IPS-15b (cell line): ENCODE results near the gene SLC9A8.

Experiments
- H3K27me3 ChIP-seq: one replicate; pipeline ENCODE4 v1.6.1; 2013; ENCODE audit warnings: low read length; ENCODE audit not compliant: control insufficient read depth, insufficient read depth
- H3K36me3 ChIP-seq: one replicate; pipeline ENCODE4 v1.6.1; 2013; ENCODE audit warnings: low read length; ENCODE audit not compliant: control insufficient read depth, insufficient read depth
- H3K4me1 ChIP-seq: one replicate; pipeline ENCODE4 v1.6.1; 2013; ENCODE audit warnings: mild to moderate bottlenecking, low read length; ENCODE audit not compliant: control insufficient read depth, insufficient read depth
- H3K4me3 ChIP-seq: one replicate; pipeline ENCODE4 v1.5.1; 2013; ENCODE audit warnings: low read depth, low read length
- H3K9ac ChIP-seq: one replicate; pipeline ENCODE4 v1.6.1; 2013; ENCODE audit warnings: low read depth, mild to moderate bottlenecking, low read length
- H3K9me3 ChIP-seq: one replicate; pipeline ENCODE4 v1.6.1; 2013; ENCODE audit warnings: mild to moderate bottlenecking, low read length; ENCODE audit not compliant: control insufficient read depth, insufficient read depth

SLC9A8 gene

DNA sequence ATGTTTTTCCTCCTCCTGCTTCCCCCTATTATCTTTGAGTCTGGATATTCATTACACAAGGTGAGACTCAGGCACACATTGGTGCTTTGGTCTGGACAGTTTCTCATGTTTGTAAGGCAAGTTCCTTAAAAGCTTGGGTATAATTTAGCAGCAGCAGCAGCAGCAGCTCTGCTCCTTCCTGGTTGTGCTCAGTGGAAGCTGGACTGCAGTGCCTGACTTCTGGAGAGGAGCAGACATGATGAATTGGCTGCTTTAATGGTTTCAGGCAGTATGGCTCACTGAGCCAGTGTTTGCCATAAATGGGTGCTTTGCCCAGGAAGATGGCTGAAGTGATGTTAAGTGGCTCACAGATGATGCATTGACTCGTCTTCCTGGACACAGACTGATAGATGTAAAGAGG is 32.4 kb downstream of the SLC9A8 start:
- Histone ChIP-seq H3K9ac (no peak overlapping the region), H3K4me3 (no peak overlapping the region), H3K36me3 (peaks cover 6% of the 10 kb centered on the region), H3K4me1 (peaks cover 8% of the 10 kb centered on the region), H3K9me3 (no peaks in the 10 kb centered on the region), H3K27me3 (no peaks in the 10 kb centered on the region)

DNA sequence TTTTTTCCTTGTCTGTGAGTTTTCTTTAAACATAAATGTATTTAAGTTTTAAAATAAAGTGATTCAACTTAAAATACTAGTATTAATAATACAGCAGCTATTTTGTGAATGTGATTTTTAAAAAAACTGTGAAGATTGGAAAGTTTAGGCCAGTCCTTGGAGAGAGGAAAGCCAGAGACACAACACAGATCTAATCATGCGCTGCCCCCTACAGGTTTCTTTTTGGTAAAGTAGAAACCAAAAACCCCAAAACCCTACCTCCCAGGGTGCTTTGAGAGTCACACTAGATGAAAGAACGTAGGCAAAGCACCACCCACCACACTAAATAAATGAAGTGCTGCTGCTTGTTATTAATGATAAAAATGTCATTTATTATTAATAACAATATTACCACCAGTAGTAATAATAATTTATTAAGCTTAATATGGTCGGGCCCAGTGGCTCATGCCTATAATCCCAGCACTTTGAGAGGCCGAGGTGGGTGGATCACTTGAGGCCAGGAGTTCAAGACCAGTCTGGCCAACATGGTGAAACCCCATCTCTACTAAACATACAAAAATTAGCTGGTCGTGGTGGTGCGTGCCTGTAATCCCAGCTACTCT is 33.7 kb downstream of the SLC9A8 start:
- peaks cover 6% of the 10 kb centered on the region for H3K36me3 ChIP-seq
- no peaks in the 10 kb centered on the region for H3K27me3 ChIP-seq
- H3K4me3 ChIP-seq: no peak overlapping the region
- H3K9me3 ChIP-seq: no peaks in the 10 kb centered on the region
- H3K4me1 ChIP-seq: peaks cover 10% of the 10 kb centered on the region
- no peak overlapping the region for H3K9ac ChIP-seq

DNA sequence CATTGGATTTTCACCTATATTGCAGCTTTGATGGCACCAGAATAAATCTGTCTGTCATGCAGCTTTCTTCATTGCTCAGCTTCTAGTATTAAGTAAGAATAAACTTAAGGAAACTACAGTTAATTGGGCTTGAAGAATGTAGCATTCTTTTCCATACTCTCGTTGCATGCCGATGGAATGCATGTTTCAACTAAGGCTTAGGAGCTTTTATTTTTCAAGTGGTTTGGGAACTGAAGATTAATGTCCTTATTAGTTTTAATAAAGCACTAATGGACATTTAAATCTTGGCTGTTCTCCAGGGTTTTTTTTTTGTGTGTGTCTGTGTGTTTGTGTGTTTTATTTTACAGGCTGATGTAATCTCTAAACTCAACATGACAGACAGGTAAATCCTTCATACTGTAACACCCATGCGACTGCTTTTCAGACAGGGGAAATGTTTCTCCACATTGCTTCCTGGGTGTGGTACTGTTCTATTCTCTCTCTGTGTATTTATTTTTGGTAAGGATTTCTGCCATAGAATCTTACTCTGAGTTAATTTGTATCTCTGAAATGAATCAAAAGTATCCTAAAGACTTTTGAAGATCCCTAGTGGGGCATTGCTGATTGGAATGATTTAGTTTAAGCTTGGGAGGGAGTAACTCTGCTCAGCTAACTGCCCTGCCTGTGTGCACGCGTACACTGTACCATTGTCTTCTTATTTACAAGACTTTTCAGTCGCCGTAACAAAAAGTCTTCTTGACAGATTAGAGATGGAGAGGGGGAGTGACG is 38.0 kb downstream of the SLC9A8 start:
- Histone ChIP-seq H3K4me3 (no peak overlapping the region), H3K4me1 (peaks cover 12% of the 10 kb centered on the region), H3K36me3 (no peaks in the 10 kb centered on the region), H3K27me3 (no peaks in the 10 kb centered on the region), H3K9ac (no peak overlapping the region), H3K9me3 (no peaks in the 10 kb centered on the region)

DNA sequence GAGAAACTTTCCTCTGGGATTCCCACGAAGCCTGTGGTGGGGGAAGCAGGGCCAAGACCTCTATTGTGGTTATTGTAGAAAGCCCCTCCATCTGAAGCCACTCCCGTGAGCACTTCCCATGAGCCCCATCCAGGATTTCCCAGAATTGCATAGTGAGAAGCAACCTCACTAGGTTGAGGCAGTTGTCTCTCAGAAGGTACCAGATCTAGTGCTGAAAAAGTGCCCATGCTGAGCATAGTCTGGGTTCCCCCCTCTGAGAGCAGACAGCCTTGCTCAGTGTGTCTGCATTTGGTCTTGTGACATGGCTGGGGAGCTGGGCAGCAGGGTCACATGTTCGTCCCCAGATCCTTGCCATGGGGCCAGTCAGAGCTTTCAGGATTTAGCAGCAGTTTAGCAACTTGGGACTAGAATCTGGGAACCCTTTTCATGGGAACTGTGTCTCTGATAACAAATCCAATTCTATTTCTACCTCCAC is 38.6 kb downstream of the SLC9A8 start:
- Histone ChIP-seq H3K9ac (no peak overlapping the region), H3K27me3 (no peaks in the 10 kb centered on the region), H3K36me3 (no peaks in the 10 kb centered on the region), H3K9me3 (no peaks in the 10 kb centered on the region), H3K4me3 (no peak overlapping the region), H3K4me1 (peaks cover 12% of the 10 kb centered on the region)

DNA sequence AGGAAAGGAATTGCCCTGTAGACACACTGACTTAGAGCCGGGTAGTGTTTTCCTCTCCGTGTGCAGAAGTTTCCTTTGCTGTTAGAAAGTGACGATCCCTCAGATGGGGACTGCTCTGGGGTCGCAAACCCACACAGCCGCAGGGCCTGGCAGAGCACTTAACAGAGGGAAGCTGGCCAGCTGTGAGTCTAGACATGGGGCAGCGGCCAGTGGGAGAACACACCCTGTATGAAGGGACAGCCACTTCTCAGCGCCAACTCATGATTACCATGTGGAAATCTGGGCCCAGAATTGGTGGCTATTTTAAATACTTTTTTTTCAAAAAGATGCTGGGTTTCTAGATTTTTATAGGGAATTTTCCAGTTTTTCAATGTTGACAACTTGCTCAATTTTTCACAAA is 39.4 kb downstream of the SLC9A8 start:
- H3K27me3 ChIP-seq: no peaks in the 10 kb centered on the region
- H3K36me3 ChIP-seq: no peaks in the 10 kb centered on the region
- no peak overlapping the region for H3K9ac ChIP-seq
- H3K4me1 ChIP-seq: peaks cover 12% of the 10 kb centered on the region
- no peaks in the 10 kb centered on the region for H3K9me3 ChIP-seq
- no peak overlapping the region for H3K4me3 ChIP-seq

DNA sequence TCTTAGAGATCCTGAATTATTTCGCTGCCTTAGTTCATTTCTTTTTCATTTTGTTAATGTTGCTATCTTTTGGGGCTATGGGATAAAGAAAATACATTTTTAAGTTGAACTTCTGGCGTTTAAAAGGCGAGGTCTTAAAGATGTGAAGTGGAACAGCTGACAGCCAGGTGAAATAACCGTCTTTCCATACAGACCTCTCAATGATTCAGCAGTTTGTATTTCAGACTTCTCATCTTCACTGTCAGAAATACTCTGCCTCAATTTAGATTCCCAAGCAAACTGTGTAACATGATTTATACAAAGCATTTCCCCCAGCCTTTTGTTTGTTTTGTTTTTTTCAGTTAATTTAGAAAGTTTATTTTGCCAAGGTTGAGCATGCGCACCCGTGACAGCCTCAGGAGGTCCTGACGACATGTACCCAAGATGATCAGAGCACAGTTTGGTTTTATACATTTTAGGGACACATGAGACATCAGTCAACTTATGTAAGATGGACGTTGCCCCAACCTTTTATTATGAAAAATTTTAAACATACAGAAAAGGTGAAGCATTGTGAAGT is 40.0 kb downstream of the SLC9A8 start:
- H3K4me3 ChIP-seq: no peak overlapping the region
- H3K4me1 ChIP-seq: peaks cover 12% of the 10 kb centered on the region
- H3K9me3 ChIP-seq: no peaks in the 10 kb centered on the region
- H3K9ac ChIP-seq: no peak overlapping the region
- no peaks in the 10 kb centered on the region for H3K27me3 ChIP-seq
- no peaks in the 10 kb centered on the region for H3K36me3 ChIP-seq

DNA sequence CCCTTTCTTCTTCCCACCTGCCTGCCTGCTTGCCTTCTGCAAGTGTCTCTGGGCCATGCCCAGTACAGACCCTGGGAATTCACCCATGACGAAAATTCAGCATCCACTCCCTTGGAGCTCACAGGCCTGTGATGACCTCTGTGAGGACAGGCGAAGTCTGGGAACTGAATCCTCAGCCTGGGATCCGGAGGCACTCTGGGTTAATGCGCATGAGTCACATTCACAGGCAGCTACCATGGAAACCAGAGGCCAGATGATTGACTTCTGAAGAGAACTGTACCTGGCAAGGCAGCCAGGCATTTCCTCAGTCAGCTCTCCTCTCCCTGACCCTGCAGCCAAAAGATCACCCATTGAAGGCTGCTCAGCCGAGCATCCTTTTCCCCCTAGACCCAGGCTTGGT is 41.0 kb downstream of the SLC9A8 start:
- no peaks in the 10 kb centered on the region for H3K36me3 ChIP-seq
- H3K4me1 ChIP-seq: peaks cover 6% of the 10 kb centered on the region
- H3K27me3 ChIP-seq: no peaks in the 10 kb centered on the region
- no peak overlapping the region for H3K9ac ChIP-seq
- no peaks in the 10 kb centered on the region for H3K9me3 ChIP-seq
- H3K4me3 ChIP-seq: no peak overlapping the region

DNA sequence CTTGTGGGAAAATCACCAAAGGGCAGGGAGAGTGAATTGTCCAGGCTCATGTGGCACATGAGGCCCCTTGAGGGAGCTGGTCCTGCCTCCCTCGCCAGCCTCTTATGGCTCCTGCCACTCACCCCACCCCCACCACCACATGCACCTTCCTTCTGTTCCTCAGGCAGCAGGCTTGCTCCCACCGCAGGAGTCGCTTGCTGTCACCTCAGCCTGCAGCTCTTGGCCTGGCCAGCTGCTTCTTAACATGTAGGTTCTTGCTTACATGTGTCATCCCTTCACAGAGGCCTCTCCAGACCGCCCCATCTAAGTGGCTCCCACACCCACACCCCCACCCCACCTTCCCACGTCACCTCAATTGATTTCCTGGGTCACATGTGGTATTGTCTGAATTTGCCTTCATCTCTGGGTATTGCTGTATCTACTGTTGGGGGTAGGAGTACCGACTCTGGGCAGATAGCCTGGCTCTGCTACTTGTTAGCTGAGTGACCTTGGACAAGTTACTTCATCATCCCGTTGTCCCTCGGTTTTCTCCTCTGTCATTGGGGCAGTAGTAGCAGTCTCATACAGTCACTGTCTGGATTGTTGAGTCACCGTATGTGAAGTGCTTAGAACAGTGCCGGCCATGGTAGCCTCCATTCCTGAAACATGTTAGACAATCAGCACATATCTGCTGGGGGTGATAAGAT is 41.7 kb downstream of the SLC9A8 start:
- H3K9ac ChIP-seq: no peak overlapping the region
- H3K4me3 ChIP-seq: no peak overlapping the region
- no peaks in the 10 kb centered on the region for H3K36me3 ChIP-seq

DNA sequence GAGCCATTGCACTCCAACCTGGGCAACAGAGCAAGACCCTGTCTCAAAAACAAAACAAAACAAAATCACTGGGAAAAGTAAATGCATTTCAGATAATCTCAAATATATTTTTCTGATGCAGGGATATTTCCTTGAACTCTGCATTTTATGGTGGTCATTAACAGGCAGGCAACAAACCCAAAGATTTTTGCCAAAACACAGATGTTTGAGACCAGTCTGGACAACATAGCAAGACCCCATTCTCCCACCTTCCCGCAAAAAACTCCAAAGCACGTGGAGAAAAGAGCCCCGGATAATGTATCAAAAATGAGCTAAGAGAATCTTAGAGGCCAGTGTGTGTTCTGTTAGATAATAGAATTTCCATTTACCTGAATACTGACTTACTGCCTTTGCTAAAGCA is 44.3 kb downstream of the SLC9A8 start:
- H3K9ac ChIP-seq: no peak overlapping the region
- H3K4me1 ChIP-seq: peaks cover 7% of the 10 kb centered on the region
- H3K27me3 ChIP-seq: no peaks in the 10 kb centered on the region
- H3K9me3 ChIP-seq: no peaks in the 10 kb centered on the region
- H3K4me3 ChIP-seq: no peak overlapping the region
- no peaks in the 10 kb centered on the region for H3K36me3 ChIP-seq

More for the DNA sequence above, 41.7 kb downstream of the SLC9A8 start:
- H3K9me3 ChIP-seq: no peaks in the 10 kb centered on the region
- peaks cover 4% of the 10 kb centered on the region for H3K4me1 ChIP-seq
- no peaks in the 10 kb centered on the region for H3K27me3 ChIP-seq

DNA sequence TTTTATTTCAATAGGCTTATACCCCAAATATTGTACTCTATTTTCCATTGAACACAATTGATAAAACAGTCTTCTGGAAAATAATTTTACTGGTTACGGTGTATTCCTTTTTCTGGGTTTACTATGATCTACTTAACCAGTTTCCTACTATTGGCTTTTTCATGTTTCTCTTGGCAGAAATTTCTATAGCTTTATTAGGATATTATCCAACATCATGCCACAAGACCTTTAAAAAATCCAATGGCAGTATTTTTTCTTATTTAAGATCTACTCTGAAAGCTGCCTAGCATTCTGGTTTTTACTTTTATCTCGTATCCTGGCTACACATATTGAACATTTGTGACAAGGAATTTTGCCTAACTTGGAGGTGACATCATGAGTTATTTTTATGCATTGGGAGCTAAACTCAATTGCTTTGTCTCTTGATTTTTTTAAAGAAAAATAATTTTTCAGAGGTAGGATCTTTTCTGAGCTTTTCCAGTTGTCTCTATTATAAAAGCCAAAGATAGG is 45.5 kb downstream of the SLC9A8 start:
- Histone ChIP-seq H3K27me3 (no peaks in the 10 kb centered on the region), H3K9me3 (no peaks in the 10 kb centered on the region), H3K4me1 (peaks cover 7% of the 10 kb centered on the region), H3K9ac (no peak overlapping the region), H3K36me3 (no peaks in the 10 kb centered on the region), H3K4me3 (no peak overlapping the region)

DNA sequence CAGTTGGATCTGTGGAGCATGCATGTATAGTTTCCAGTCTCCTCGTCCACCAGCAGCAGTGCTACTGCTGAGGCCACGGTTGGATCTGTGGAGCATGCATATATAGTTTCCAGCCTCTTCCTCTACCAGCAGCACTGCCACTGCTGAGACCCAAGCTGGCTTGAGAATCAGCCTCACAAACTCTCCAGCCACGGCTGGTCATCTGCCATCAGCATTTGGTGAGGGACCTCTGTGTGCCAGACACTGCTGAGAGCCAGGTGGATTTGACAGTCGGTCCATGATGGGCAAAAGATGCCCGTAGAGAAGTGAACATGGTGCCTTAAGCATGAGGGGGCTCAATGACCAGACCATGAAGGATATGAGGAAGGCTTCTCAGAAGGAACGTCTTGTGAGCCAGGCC is 46.4 kb downstream of the SLC9A8 start:
- Histone ChIP-seq H3K4me3 (no peak overlapping the region), H3K36me3 (no peaks in the 10 kb centered on the region), H3K4me1 (peaks cover 5% of the 10 kb centered on the region)

More for the DNA sequence above, 46.4 kb downstream of the SLC9A8 start:
- H3K9ac ChIP-seq: no peak overlapping the region
- no peaks in the 10 kb centered on the region for H3K27me3 ChIP-seq
- H3K9me3 ChIP-seq: no peaks in the 10 kb centered on the region
